HEK293 (cell line): Measurements from ENCODE around the gene CATSPER3.

Experiments used
- CTCF ChIA-PET: fragments of 350-600 bp; formaldehyde crosslinking; extraction: SDS; loops from one replicate; lab custom pipeline; 2021; ENCODE audit warnings: antibody characterized with exemption; lab: Yijun Ruan, JAX
- POLR2A ChIA-PET: fragments of 300-600 bp; formaldehyde crosslinking; extraction: SDS; loops from one replicate; lab custom pipeline; 2020; ENCODE audit warnings: antibody characterized with exemption, inconsistent platforms; lab: Yijun Ruan, JAX
- H3K27ac ChIP-seq: fragments of 200-500 bp; sonication (Bioruptor generic); 2 replicates; pipeline ENCODE4 v1.5.1; 2014; ENCODE audit warnings: low read depth, low read length, control low read depth, inconsistent platforms; ENCODE audit errors: extremely low read depth
- H3K36me3 ChIP-seq, 2 experiments: fragments of 200-500 bp in 1 of 2; sonication (Bioruptor generic) in 1 of 2; 1 replicate in 1 of 2; 2 replicates in 1 of 2; pipeline ENCODE4 v1.5.1; 2014 to 2017; ENCODE audit warnings: inconsistent platforms in 2 of 2, low read length in 2 of 2; ENCODE audit not compliant: control insufficient read depth in 2 of 2, insufficient read depth in 1 of 2
- H3K4me1 ChIP-seq: fragments of 200-500 bp; sonication (Bioruptor generic); 2 replicates; pipeline ENCODE4 v1.5.1; 2014; ENCODE audit warnings: mild to moderate bottlenecking, low read length, inconsistent platforms; ENCODE audit not compliant: control insufficient read depth, insufficient read depth
- H3K4me3 ChIP-seq: 2 replicates; pipeline ENCODE4 v1.5.1; 2011; ENCODE audit warnings: low read depth, mild to moderate bottlenecking, control low read depth, low read length, moderate library complexity
- H3K9me3 ChIP-seq: fragments of 200-500 bp; sonication (Bioruptor generic); 2 replicates; pipeline ENCODE4 v1.5.1; 2014; ENCODE audit warnings: low read depth, low read length, inconsistent platforms; ENCODE audit not compliant: control insufficient read depth, insufficient read depth
- BCL6B ChIP-seq: fragments of 450-650 bp; formaldehyde crosslinking; IDR thresholded peaks from 2 replicates; pipeline ENCODE4 v1.5.1; 2017; ENCODE audit warnings: missing biosample characterization, missing genetic modification characterization
- GLIS1 ChIP-seq: fragments of 450-650 bp; formaldehyde crosslinking; IDR thresholded peaks from 2 replicates; pipeline ENCODE4 v1.5.1; 2016; ENCODE audit warnings: missing biosample characterization, missing genetic modification characterization
- KLF8 ChIP-seq: fragments of 450-650 bp; formaldehyde crosslinking; IDR thresholded peaks from 2 replicates; pipeline ENCODE4 v1.5.1; 2016; ENCODE audit warnings: missing biosample characterization, missing genetic modification characterization
- PRDM2 ChIP-seq: fragments of 450-650 bp; formaldehyde crosslinking; IDR thresholded peaks from 2 replicates; pipeline ENCODE4 v1.5.1; 2016; ENCODE audit warnings: missing biosample characterization, missing genetic modification characterization, borderline replicate concordance
- SP2 ChIP-seq: fragments of 450-650 bp; formaldehyde crosslinking; IDR thresholded peaks from 2 replicates; pipeline ENCODE4 v1.5.1; 2016; ENCODE audit warnings: missing biosample characterization, missing genetic modification characterization
- SP7 ChIP-seq: fragments of 450-650 bp; formaldehyde crosslinking; IDR thresholded peaks from 2 replicates; pipeline ENCODE4 v1.5.1; 2016; ENCODE audit warnings: missing biosample characterization, missing genetic modification characterization
- YY2 ChIP-seq: fragments of 450-650 bp; formaldehyde crosslinking; IDR thresholded peaks from 2 replicates; pipeline ENCODE4 v1.5.1; 2016; ENCODE audit warnings: missing biosample characterization, missing genetic modification characterization
- ZBTB26 ChIP-seq: fragments of 450-650 bp; formaldehyde crosslinking; optimal IDR thresholded peaks from 2 replicates; pipeline ENCODE3; 2016; ENCODE audit warnings: missing biosample characterization, mild to moderate bottlenecking, missing genetic modification characterization
- ZFP37 ChIP-seq: fragments of 450-650 bp; formaldehyde crosslinking; IDR thresholded peaks from 2 replicates; pipeline ENCODE4 v1.5.1; 2016; ENCODE audit warnings: missing biosample characterization, missing genetic modification characterization
- ZIC2 ChIP-seq: fragments of 450-650 bp; formaldehyde crosslinking; IDR thresholded peaks from 2 replicates; pipeline ENCODE4 v1.5.1; 2016; ENCODE audit warnings: missing biosample characterization, missing genetic modification characterization
- ZNF138 ChIP-seq: fragments of 450-650 bp; formaldehyde crosslinking; IDR thresholded peaks from 2 replicates; pipeline ENCODE4 v1.5.1; 2016; ENCODE audit warnings: missing biosample characterization, missing genetic modification characterization, borderline replicate concordance
- ZNF148 ChIP-seq: fragments of 450-650 bp; formaldehyde crosslinking; IDR thresholded peaks from 2 replicates; pipeline ENCODE4 v1.5.0; 2017; ENCODE audit warnings: missing biosample characterization, missing genetic modification characterization, borderline replicate concordance
- ZNF174 ChIP-seq: fragments of 450-650 bp; formaldehyde crosslinking; IDR thresholded peaks from 2 replicates; pipeline ENCODE4 v1.5.0; 2017; ENCODE audit warnings: missing biosample characterization, mild to moderate bottlenecking, missing genetic modification characterization
- ZNF175 ChIP-seq: fragments of 450-650 bp; formaldehyde crosslinking; IDR thresholded peaks from 2 replicates; pipeline ENCODE4 v1.5.1; 2016; ENCODE audit warnings: missing biosample characterization, missing genetic modification characterization
- ZNF510 ChIP-seq: fragments of 450-650 bp; formaldehyde crosslinking; IDR thresholded peaks from 2 replicates; pipeline ENCODE4 v1.5.1; 2018; ENCODE audit warnings: mild to moderate bottlenecking, missing genetic modification characterization, missing biosample characterization; ENCODE audit not compliant: insufficient replicate concordance
- ZNF544 ChIP-seq: fragments of 450-650 bp; formaldehyde crosslinking; IDR thresholded peaks from 2 replicates; pipeline ENCODE4 v1.5.0; 2017; ENCODE audit warnings: missing biosample characterization, missing genetic modification characterization
- ZNF549 ChIP-seq: fragments of 450-650 bp; IDR thresholded peaks from 2 replicates; pipeline ENCODE4 v1.5.1; 2018; ENCODE audit warnings: missing biosample characterization, missing genetic modification characterization, mild to moderate bottlenecking, inconsistent platforms, moderate library complexity
- ZNF561 ChIP-seq: fragments of 450-650 bp; IDR thresholded peaks from 2 replicates; pipeline ENCODE4 v1.5.1; 2018; ENCODE audit warnings: missing biosample characterization, missing genetic modification characterization, borderline replicate concordance
- ZNF585B ChIP-seq: fragments of 450-650 bp; formaldehyde crosslinking; IDR thresholded peaks from 2 replicates; pipeline ENCODE4 v1.5.1; 2016; ENCODE audit warnings: missing biosample characterization, missing genetic modification characterization
- ZNF76 ChIP-seq: fragments of 450-650 bp; formaldehyde crosslinking; IDR thresholded peaks from 2 replicates; pipeline ENCODE4; 2016; ENCODE audit warnings: low read depth, missing biosample characterization, missing genetic modification characterization, borderline replicate concordance
- ZNF777 ChIP-seq: fragments of 450-650 bp; formaldehyde crosslinking; IDR thresholded peaks from 2 replicates; pipeline ENCODE4 v1.5.1; 2017; ENCODE audit warnings: missing biosample characterization, missing genetic modification characterization, borderline replicate concordance
- ZNF830 ChIP-seq: fragments of 450-650 bp; IDR thresholded peaks from 2 replicates; pipeline ENCODE4 v1.5.0; 2018; ENCODE audit warnings: missing biosample characterization, missing genetic modification characterization, low read depth, mild to moderate bottlenecking, moderate library complexity
- TF ChIP-seq, protein P1 (sequence below): fragments of 450-650 bp; formaldehyde crosslinking; IDR thresholded peaks from 2 replicates; pipeline ENCODE4 v1.5.1; 2017; ENCODE audit warnings: missing biosample characterization, mild to moderate bottlenecking, missing genetic modification characterization, moderate library complexity

CATSPER3 gene

DNA sequence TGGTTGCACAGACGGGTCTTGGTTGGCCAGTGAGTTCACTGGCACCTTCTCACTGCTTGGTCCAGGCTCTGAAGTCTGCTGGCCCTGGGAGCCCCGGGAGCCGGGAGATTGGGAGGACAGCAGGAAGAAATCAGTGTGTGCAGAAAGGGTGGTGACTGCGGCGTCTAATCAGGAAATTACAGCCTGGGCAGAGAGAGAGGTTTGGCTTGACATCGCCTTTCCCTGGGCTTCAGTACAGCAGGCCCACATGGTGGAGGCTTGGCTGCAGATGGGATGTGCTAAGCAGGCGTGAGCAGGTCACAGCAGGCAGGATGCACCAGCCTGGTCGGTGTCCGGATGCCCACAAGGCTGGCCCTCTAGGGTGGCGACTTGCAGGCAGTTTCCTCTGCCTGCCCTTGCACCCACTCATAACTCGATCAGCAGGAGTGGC is 49.2 kb downstream of the CATSPER3 start:
- ChIA-PET POLR2A (no interaction called here), CTCF (no interaction called here)
- TF ChIP-seq ZNF148 (no peak), SP7 (tag by site-specific recombination) (no peak), KLF8 (tag by site-specific recombination) (no peak), ZNF544 (no peak), ZNF76 (tag by site-specific recombination) (no peak), ZIC2 (tag by site-specific recombination) (no peak), ZNF830 (tag by site-specific recombination) (no peak), ZNF138 (no peak), ZNF175 (tag by site-specific recombination) (no peak), ZNF510 (no peak), SP2 (tag by site-specific recombination) (no peak), ZBTB26 (no peak), BCL6B (tag by site-specific recombination) (no peak), ZNF777 (no peak), ZNF549 (tag by site-specific recombination) (no peak), ZNF174 (no peak), ZNF561 (tag by site-specific recombination) (no peak), YY2 (tag by site-specific recombination) (no peak)
- Histone ChIP-seq H3K36me3 (no peaks in the 10 kb centered on the region), H3K4me1 (no peaks in the 10 kb centered on the region), H3K27ac (no peak overlapping the region), H3K4me3 (no peak overlapping the region), H3K9me3 (no peaks in the 10 kb centered on the region)

GRCh38 chr5:135018457-135018856 is 50.8 kb downstream of the CATSPER3 start:
- no peak overlapping the region for H3K4me3 ChIP-seq
- no peaks in the 10 kb centered on the region for H3K4me1 ChIP-seq
- TF ChIP-seq ZNF585B (tag by site-specific recombination) (no peak), GLIS1 (tag by site-specific recombination) (no peak), ZFP37 (tag by site-specific recombination) (no peak), PRDM2 (tag by site-specific recombination) (no peak), ZNF830 (tag by site-specific recombination) (no peak)
- TF ChIP-seq, protein P1, sequence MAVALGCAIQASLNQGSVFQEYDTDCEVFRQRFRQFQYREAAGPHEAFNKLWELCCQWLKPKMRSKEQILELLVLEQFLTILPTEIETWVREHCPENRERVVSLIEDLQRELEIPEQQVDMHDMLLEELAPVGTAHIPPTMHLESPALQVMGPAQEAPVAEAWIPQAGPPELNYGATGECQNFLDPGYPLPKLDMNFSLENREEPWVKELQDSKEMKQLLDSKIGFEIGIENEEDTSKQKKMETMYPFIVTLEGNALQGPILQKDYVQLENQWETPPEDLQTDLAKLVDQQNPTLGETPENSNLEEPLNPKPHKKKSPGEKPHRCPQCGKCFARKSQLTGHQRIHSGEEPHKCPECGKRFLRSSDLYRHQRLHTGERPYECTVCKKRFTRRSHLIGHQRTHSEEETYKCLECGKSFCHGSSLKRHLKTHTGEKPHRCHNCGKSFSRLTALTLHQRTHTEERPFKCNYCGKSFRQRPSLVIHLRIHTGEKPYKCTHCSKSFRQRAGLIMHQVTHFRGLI (tag by site-specific recombination), result no peak
- ChIA-PET CTCF (interaction anchor here (0.5 to 0.8 kb wide), 2 partner anchors 186 to 1598 kb away, joined by 3 to 5 read pairs; no protein-coding TSS in a partner anchor), POLR2A (no interaction called here)
- H3K9me3 ChIP-seq, result no peaks in the 10 kb centered on the region
- no peak overlapping the region for H3K27ac ChIP-seq
- no peaks in the 10 kb centered on the region for H3K36me3 ChIP-seq
